A673 (cell line): ENCODE measurements around the gene C3orf70. TPM values are rescaled to one million over a fixed set of nuclear protein-coding genes. Genes with fewer than 3 reads are reported as not detected.

Experiments
- BruUV-seq: library from RNA; stranded (reverse); fragments of 400-500 nt; replicated peaks from 2 replicates; lab custom pipeline; 2021; lab: Mats Ljungman, UMichigan
- CTCF ChIA-PET: fragments of 300-600 bp; sonication (Branson Sonifier 250); formaldehyde crosslinking; loops from one replicate; lab custom pipeline; 2022; ENCODE audit warnings: antibody characterized with exemption; lab: Charles Lee
- POLR2A ChIA-PET: fragments of 300-600 bp; sonication (Branson Sonifier 250); formaldehyde crosslinking; loops from one replicate; lab custom pipeline; 2022; ENCODE audit warnings: antibody characterized with exemption; ENCODE audit not compliant: low non-redundant PET; lab: Charles Lee
- DNase-seq: peaks from one replicate; pipeline ENCODE4 v3.0.0-alpha.2; 2015; ENCODE audit warnings: low spot score
- H3K27ac ChIP-seq: fragments of 200-600 bp; sonication (generic); 2 replicates; pipeline ENCODE4 v1.5.1; 2016; ENCODE audit warnings: mixed run types, low read depth, mild to moderate bottlenecking, mixed read lengths, antibody characterized with exemption, low read length; ENCODE audit not compliant: poor library complexity, severe bottlenecking
- H3K27me3 ChIP-seq: fragments of 200-600 bp; sonication (generic); replicated peaks from 2 replicates; pipeline ENCODE4 v1.6.1; 2017; ENCODE audit warnings: mixed run types, low read depth, mild to moderate bottlenecking, mixed read lengths, antibody characterized with exemption, low read length; ENCODE audit not compliant: insufficient read depth, poor library complexity
- H3K36me3 ChIP-seq: fragments of 200-600 bp; sonication (generic); 2 replicates; pipeline ENCODE4 v1.6.1; 2016; ENCODE audit warnings: mixed run types, mild to moderate bottlenecking, mixed read lengths, antibody characterized with exemption, low read length; ENCODE audit not compliant: insufficient read depth, poor library complexity, severe bottlenecking
- H3K4me1 ChIP-seq: fragments of 200-600 bp; sonication (generic); 2 replicates; pipeline ENCODE4 v1.6.1; 2017; ENCODE audit warnings: mixed run types, mild to moderate bottlenecking, mixed read lengths, antibody characterized with exemption, low read length; ENCODE audit not compliant: insufficient read depth, poor library complexity, severe bottlenecking
- H3K4me3 ChIP-seq: fragments of 200-600 bp; sonication (generic); 2 replicates; pipeline ENCODE4 v1.5.1; 2016; ENCODE audit warnings: low read depth, mixed run types, mild to moderate bottlenecking, mixed read lengths, low read length; ENCODE audit not compliant: poor library complexity, severe bottlenecking
- H3K9me3 ChIP-seq: fragments of 200-600 bp; sonication (generic); 2 replicates; pipeline ENCODE4 v1.6.1; 2016; ENCODE audit warnings: mixed run types, low read depth, mild to moderate bottlenecking, mixed read lengths, antibody characterized with exemption, low read length; ENCODE audit not compliant: poor library complexity, severe bottlenecking
- EZH2 ChIP-seq: fragments of 200-600 bp; sonication (generic); IDR thresholded peaks from 2 replicates; pipeline ENCODE4 v1.6.1; 2017; ENCODE audit warnings: borderline replicate concordance, low read depth, mild to moderate bottlenecking, mixed read lengths, antibody characterized with exemption, low read length; ENCODE audit not compliant: poor library complexity, severe bottlenecking
- intact Hi-C: fragments of 100-400 bp; cut with micrococcal nuclease; formaldehyde crosslinking; loops from one replicate; pipeline ENCODE4 v1.10.0; 2022; ENCODE audit not compliant: unreplicated experiment
- total RNA-seq: library from RNA; stranded (reverse); gene quantifications from 2 replicates; pipeline ENCODE4 v1.2.3, GENCODE V29; 2021
- TF ChIP-seq, protein P1 (sequence below): fragments of 300-800, 200-600 bp; sonication (generic); conservative IDR thresholded peaks from 2 replicates; pipeline ENCODE4 v1.5.1; 2017; ENCODE audit warnings: low read depth, mild to moderate bottlenecking, antibody characterized with exemption, low read length, moderate library complexity, mixed read lengths

Gene C3orf70
- total RNA-seq, 1 experiment from 2014 or later = 0.26 TPM

DNA sequence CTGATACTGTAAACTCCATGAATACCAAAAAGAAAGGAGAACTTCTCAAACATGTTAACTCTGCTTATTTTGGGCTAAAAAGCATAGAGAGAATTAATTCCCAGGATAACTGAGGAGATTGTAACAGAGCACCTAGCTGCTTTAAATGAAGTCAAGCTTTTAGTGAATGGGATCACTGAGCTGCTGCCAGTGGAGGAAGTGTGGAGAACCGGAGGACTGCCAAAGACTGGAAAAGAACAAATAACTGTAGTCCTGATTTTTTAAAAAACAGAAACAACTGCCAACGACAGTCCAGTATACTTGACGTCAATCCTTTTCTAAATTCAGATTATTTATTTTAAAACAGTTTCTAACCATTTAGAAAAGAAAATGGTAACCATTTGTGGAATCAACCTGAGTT is 3.3 kb downstream of the C3orf70 start:
- H3K9me3 ChIP-seq = no peaks in the 10 kb centered on the region
- ChIA-PET POLR2A (no interaction called here), CTCF (no interaction called here)
- DNase-seq = no peak
- H3K4me3 ChIP-seq = no peak overlapping the region
- peaks cover 3% of the 10 kb centered on the region for H3K4me1 ChIP-seq
- BruUV-seq = no TSS peak
- H3K27me3 ChIP-seq = peaks cover 74% of the 10 kb centered on the region
- H3K27ac ChIP-seq = no peak overlapping the region
- TF ChIP-seq EZH2 = no peak
- TF ChIP-seq, protein P1, sequence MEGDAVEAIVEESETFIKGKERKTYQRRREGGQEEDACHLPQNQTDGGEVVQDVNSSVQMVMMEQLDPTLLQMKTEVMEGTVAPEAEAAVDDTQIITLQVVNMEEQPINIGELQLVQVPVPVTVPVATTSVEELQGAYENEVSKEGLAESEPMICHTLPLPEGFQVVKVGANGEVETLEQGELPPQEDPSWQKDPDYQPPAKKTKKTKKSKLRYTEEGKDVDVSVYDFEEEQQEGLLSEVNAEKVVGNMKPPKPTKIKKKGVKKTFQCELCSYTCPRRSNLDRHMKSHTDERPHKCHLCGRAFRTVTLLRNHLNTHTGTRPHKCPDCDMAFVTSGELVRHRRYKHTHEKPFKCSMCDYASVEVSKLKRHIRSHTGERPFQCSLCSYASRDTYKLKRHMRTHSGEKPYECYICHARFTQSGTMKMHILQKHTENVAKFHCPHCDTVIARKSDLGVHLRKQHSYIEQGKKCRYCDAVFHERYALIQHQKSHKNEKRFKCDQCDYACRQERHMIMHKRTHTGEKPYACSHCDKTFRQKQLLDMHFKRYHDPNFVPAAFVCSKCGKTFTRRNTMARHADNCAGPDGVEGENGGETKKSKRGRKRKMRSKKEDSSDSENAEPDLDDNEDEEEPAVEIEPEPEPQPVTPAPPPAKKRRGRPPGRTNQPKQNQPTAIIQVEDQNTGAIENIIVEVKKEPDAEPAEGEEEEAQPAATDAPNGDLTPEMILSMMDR = no peak
- intact Hi-C loops = no loop called here
- H3K36me3 ChIP-seq = no peaks in the 10 kb centered on the region

DNA sequence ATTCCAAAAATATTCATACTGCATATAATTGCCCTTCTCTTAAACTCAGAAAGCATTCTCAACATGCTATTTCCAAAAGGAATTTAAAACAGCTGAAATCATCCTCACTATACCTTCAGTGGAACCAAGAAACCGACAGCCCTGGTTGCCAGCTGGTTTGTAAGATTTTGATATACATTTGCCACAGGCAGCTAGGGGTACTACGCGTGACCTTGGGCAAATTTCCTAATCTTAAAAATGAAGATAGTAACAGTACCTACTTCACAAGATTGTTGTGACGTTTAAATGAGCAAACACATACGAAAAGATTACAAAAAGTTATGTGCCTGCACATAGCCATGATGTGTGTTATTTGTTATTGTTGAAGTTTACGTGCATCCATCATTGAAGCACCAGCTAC is 7.3 kb downstream of the C3orf70 start:
- no TSS peak for BruUV-seq
- Histone ChIP-seq H3K27ac (no peak overlapping the region), H3K4me1 (no peaks in the 10 kb centered on the region), H3K36me3 (no peaks in the 10 kb centered on the region), H3K9me3 (no peaks in the 10 kb centered on the region), H3K27me3 (peaks cover 45% of the 10 kb centered on the region), H3K4me3 (no peak overlapping the region)
- CTCF ChIA-PET = interaction anchor here (0.6 kb wide), 1 partner anchor 32 kb away, joined by 6 read pairs; no protein-coding TSS in a partner anchor
- intact Hi-C loops = no loop called here
- POLR2A ChIA-PET = no interaction called here
- DNase-seq = no peak
- TF ChIP-seq, protein P1 = no peak
- TF ChIP-seq EZH2 = no peak

DNA sequence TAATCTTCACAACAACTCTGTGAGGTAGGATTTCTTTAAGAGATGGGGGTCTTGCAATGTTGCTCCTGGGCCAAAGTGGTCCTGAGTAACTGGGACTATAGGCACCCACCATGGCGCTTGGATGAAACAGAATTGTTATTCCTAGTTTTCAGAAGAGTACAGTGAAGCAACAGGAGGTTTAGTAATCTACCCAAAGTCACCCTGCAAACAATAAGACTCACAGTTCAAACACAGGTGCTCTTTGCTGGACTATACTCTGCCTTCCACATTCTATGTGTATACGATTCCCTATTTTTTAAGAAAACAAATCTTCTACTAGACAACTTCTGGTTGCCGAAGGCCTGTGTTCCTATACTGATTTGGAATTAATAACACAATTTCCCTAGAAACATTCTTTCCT is 8.1 kb downstream of the C3orf70 start:
- intact Hi-C loops = no loop called here
- TF ChIP-seq, protein P1 = no peak
- TF ChIP-seq EZH2 = no peak
- Histone ChIP-seq H3K27ac (no peak overlapping the region), H3K4me3 (no peak overlapping the region), H3K36me3 (no peaks in the 10 kb centered on the region), H3K4me1 (no peaks in the 10 kb centered on the region), H3K27me3 (peaks cover 38% of the 10 kb centered on the region), H3K9me3 (no peaks in the 10 kb centered on the region)
- POLR2A ChIA-PET = no interaction called here
- CTCF ChIA-PET = no interaction called here
- no TSS peak for BruUV-seq
- DNase-seq = no peak
